ENCODE results near the gene GPC6.
"Not testable (repeated sequence)": the region's sequence is repeated elsewhere in the genome, so short reads cannot be mapped to it uniquely, and the experiment has no call there.

Gene GPC6

DNA sequence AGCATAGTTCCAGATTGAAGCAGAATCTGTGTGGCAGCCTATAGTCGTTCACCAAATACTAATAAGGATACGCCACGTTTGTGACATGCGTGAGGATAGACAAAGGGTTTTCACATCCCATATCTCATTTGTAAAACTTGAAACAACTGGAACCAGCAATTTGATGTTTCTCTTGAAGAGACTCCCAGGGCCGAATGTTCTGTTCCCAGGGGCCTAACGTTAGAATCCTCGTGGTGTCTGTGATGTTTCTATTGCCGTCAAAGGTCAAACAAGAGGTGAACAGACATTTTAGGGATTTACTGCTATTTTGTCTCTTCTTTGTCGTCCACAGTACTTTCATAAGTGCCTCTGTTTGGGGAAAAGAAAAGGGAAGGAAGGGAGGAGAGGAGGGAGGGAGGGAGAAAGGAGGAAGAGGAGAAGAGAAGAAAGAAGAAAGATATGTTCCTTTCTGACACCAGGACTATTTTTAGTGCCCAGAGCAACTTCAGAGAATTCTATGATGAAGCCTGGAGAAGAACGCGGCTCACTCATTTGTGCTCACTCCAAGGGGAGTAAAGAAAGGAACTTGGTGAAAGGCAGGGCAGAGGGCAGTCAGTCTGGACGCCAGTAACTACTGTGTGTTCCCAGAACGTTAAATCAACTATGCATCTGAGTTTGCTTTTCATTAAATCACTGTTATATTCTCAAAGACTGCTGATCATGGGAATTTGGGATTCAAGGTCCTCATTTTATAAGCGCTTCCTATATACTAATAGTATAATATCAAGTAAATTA is 1098.3 kb downstream of the GPC6 start:
- DNase-seq (ENCODE audit: low read depth): no peak

DNA sequence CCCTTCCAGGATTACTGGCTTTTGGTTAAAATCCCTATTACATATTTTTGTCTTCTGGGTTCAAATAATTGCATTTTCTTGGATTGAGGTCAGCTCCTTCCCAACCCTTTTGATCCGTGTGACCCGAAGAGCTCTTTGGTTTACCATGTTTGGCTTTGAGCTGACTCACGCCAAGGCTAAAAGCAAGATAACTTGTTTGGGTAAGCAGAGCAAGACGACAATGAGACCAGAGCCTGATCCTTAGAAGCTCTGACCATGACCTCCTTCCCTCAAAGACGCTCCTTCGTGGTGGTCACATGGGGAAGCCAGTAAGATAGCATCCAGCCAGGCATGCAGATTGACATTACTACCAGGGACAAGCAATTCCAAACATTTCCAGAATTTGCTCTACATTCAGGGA is 1099.0 kb downstream of the GPC6 start:
- no peak for DNase-seq (ENCODE audit: low read depth)

DNA sequence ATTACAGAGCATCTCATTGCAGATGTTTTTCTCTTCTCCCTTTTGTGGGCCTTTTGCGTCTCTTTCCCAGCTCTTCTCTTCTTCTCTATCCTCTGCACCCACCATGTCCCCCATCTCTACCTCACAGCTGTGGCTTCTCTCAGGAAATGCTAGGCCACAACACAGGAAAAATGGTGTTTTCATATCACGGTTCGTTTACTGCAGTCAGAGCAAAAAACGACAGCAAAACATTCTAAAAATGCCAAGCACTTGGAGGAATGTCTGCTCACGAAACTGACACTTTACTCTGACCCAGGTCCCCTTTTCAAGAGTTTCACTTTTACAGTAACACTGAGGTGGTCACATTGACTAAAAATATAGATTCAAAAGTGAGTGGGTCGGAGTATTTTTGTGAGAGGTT is 1100.7 kb downstream of the GPC6 start:
- DNase-seq (ENCODE audit: low read depth): no peak

DNA sequence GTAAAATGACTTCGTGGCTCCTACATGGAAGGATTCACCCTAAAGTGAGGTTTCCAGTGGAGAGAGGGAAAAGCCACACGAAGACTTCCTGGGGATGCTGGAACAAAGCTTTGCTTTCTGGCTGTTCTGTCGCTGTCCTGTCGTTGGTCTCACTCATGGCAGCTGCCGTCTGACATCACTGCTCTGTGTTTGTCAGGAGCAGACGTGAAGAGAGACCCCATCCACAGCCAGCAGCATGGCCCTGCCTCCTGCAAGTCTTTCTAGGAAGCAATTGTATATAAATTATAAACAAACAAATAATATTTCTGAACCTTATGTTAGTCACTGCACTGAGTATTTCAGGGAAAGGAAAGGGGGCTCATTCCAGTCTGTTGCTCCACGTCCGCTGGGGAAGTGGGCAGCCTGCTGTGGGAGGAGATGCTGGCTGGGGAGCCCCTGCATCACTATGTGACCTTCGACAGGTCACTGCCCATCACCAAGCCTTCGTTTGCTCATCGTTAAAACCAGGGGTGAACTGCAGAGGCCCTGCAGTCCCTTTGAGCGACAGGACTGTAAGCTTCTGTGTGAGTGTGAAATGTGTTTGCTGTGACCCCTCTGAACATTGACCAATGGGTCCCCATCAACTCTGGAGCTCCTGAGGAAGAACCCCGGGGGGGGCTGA is 1101.9 kb downstream of the GPC6 start:
- no peak for DNase-seq (ENCODE audit: low read depth)

DNA sequence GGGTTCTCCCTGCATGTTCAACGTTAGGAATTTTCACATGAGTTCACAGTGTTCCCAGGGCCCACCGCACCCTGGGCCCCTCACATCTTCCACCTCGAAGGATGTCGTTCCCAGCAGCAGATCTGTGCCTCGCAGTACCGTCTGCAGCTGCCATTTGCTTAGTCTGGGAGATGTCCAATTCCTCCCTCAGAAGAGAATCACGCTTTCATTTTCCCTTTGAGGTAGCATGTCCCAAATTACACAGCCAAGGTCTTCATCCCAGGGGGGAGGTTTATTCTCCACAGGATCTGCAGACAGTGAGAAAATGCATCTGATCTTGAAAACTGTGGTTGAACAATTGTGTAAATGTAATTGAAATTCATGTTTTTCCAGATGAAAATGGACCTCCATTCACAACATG is 1102.7 kb downstream of the GPC6 start:
- DNase-seq (ENCODE audit: low read depth): peak; percentile 28

DNA sequence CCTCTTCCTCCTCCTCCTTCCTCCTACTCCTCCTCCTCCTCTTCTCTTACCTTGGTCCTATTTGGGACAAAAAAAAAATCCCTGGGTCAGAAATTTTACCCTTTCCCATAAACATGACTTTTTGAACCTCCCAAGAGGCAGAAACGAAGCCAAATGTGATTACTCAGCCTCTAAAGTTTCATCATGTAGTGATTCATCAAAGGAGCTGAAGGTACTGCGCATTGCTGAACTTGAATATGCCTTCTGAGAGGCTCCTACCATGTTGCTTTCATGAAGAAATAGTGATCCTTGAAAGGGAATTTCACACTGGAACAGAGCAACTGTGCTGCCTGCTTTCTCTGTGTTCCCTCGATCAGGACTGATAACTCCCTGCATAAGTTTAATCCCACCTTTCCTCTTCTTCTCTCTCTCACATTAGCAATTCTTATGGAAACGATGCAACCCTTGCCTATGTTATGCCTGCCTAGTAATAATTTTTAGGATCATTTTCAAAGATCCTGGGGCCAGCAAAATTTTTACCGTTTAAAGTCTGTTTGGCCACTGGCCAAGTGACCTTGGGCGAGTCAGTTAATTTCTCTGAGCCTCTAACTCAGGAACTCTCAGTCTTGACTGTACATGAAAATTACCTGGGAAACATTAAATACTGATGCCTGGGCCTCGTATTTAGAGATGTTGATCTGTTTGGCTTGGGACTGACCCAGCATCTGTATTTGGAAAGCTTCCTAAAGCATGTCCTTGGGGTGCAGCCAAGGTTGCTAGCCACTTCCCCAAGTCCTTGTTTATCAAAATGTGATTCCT is 1103.3 kb downstream of the GPC6 start:
- peak; percentile 88 for DNase-seq (ENCODE audit: low read depth)

DNA sequence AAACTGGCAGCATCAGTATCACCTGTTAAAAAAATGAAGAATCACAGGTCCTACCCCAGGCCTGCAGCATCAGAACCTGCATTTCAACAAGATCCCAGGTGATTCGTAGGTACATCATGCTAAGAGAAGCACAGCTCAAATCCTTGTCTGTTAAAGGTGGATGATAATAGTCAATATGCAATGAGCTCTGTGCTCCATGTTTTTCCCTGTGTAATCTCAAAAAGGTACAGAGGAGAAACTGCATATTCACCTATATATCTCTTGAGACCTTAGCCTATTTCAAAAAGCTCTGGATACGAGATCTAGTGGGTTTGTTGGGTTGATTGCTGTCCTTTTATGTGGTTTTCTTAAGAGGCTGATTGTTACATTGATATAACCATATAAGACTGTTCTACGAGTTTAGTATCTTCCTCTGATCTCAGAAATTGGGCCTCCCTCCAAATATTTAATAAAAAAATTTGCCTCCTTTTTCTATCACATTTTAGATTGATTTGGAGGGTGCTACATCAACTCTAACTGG is 1104.0 kb downstream of the GPC6 start:
- DNase-seq (ENCODE audit: low read depth): no peak

DNA sequence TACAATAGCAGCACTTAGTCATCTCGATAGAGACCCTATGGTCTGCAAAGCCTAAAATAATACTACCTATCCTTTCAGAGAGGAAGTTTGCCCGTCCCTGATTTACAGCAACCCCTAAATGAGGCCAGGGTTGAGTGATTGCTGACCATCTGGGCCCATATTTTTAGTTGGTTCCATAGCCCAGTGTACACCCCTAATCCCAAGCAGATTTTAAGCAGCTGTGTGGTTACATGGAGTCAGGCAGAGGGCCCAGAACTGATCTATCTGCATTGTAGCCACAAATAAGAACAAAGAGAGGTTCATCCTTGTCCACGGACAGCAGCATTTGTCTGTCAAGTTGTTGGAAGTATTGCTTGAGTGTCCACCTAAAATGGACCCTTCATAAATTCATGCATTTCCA is 1104.7 kb downstream of the GPC6 start:
- DNase-seq (ENCODE audit: low read depth): no peak

DNA sequence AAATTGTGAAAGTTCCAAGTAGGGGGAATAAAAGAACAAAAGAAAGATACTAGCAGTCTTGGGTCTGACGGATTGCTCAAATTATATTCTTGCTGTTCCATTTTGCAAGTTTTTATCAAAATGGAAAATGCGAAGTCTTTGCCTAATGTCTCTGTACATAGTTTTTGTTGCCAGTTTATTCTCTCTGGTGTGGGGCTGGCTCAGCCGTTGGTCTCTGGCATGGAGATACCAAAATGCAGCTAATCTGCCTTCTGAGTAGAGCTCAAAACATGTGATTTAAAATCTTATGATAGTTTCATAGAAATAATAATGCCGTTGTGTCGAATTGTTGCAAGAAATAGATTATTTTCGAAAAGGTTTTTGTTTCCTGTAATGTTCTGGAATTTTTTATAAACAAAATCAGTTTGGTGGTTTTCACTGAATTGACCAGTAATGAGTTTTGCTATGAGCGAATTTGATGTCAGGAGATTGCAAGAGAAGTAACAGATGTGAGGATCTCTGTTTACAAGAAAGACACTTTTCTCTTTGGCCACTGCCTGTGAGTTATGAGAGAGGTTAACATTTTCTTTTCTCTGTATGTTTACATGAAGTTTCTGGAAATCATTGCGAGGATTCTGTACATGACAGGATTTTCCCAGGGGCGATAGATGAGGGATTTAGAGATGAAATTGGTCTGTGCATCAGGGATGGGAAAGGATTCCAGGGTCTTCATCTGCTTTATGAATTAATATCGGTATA is 1105.9 kb downstream of the GPC6 start:
- peak; percentile 26 for DNase-seq (ENCODE audit: low read depth)

DNA sequence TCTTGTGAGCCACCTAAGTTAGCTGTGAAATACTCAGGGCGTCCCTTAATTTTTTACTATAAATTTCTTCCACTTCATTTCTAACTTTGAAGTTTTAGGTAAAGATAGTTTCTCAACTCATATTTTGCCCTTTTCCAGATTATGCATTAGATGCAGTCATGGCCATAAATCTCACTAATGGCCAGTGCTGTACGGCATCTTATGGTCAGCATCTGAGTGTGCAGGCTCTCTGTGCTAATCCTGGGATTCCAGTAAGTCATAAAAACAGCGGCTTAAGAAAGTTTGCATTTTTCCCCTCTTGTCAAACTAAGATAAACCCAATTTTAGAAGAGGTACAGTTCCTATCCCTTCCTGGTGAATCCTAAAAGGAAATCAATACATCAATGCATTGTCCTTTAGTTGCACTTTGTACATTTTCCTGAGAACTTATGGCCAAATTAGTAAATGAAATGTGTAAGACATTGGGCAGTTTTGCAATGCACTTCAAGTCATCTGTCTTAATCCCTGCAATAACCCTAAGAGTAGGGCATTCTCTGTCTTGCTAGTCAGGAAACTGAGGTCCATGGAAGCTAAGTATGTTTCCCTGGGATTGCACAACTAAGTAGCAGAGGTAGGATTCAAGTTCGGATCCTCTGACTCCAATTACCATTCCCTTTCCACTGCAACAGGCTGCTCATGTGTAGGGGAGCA is 1106.7 kb downstream of the GPC6 start:
- no peak for DNase-seq (ENCODE audit: low read depth)

DNA sequence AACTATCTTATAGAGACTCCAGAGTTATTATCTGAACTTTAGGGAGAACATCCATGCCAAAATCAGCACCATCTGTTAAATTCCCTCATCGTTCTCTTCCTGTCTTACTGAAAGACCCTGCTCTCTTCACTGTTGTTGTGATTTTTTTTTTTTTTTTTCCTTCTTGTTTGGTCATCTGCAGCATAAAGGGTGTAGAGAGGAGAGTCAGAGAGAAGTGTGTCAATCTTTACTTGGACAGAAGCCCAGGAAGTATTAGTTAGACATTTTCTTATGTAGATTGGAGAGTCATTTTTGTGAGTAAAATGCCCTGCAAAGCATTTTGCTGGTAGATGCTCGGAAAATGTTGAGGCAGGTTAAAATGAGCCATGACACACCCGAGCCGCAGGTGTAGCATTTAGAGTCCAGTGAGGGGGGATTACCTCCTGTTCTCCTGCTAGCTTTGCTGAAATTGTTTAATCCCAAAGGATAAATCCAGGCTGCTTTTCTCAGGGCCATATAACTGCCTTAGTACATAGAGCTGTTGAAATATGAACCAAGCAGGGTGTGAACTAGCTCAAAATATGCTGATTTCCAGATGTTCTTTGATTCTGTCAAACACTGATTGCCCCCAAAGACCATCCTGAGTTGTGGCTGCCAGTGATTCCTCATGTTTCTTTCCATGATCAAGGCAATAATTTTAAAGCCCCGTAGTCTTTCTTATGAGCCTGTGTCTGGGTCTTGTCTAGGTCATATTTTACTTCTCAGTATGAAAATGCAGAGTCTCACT is 1109.3 kb downstream of the GPC6 start:
- no peak for DNase-seq (ENCODE audit: low read depth)

DNA sequence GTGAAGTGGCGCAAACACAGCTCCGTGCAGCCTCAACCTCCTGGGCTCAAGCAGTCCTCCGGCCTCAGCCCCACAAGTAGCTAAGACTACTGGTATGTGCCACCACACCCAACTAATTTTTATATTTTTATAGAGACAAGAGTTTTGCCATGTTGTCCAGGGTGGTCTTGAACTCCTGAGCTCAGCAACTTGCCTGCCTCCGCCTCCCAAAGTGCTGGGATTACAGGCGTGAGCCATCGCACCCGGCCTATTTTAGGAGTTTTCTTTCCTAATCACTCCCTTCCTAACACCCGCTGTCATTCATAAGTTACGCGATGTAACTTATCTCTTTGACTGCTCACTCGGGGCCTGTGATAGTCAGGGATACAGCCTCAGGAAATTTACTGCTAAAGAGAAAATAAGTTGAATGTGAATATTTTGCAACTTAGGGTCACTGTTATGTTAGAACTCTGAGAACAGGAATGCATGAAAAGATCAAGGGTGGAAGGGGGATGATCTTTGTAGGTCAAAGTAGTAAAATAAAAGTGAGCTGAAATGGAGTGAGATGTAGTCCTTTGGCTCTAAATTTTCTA is 1112.6 kb downstream of the GPC6 start:
- DNase-seq (ENCODE audit: low read depth): no peak

DNA sequence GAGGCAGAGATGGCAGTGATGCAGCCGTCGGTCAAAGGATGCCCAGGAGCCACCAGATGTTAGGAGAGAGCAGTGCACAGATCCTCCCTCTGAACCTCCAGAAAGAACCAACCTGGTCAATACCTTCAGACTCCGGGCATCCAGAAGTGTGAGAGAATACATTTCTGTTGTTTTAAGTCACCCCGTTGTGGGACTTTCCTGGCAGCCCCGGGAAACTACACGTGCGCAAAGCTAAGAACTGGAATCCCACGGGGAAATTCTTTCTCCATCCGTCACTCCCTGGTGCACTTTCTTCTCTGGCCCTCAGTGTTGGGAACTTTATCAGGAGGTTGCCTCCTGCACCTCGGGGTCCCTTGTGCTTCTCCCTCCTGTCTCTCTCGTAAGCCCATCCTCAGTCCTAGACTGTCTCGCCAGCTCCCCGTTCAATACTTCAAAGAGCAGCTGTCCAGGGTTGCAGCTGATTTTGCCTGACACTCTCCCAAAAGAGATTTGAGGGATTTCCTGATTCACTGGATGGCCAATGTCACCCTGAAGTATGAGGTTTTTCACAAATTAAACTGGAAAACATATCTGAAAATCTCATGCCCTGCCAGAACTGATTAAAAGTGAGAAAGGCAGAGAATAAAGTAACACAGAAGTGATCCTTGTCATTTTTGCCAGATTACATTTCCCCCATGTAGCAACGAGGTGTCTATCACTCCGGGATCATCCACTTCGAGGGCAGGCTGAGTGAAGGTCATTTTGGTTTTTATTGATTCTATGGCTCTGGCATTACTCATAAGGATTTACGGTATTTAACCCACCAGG is 1116.0 kb downstream of the GPC6 start:
- DNase-seq (ENCODE audit: low read depth): no peak

DNA sequence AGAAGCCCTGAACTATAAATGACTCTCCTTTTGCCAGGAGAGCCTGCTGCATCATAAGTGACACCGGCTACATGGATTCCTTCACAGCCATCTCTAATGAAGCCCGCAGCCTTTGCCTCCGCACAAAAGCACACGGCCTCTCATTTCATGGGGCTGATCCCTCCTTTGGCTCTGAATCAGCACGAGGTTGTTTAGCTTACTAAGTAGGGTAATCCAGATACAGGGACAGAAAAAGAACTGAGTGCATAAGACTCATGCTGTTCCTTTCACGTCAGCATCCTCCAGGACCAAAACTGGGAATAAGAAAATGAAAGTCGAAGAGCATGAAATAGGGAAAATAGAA is 1116.6 kb downstream of the GPC6 start:
- DNase-seq (ENCODE audit: low read depth): no peak

DNA sequence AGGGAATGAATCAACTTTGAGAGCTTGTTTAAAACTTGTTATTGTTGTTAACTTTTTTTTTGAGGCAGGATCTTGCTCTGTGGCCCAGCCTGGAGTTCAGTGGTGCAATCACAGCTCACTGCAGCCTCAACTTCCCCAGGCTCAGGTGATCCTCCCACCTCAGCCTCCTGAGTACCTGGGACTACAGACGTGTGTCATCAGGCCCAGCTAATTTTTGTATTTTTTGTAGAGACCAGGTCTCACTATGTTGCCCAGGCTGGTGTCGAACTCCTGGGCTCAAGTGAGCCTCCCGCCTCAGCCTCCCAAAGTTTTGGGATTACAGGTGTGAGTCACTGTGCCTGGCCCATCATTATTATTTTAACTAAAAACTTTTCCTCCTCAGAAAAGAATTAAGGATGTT is 1117.1 kb downstream of the GPC6 start:
- DNase-seq (ENCODE audit: low read depth): not testable (repeated sequence)

DNA sequence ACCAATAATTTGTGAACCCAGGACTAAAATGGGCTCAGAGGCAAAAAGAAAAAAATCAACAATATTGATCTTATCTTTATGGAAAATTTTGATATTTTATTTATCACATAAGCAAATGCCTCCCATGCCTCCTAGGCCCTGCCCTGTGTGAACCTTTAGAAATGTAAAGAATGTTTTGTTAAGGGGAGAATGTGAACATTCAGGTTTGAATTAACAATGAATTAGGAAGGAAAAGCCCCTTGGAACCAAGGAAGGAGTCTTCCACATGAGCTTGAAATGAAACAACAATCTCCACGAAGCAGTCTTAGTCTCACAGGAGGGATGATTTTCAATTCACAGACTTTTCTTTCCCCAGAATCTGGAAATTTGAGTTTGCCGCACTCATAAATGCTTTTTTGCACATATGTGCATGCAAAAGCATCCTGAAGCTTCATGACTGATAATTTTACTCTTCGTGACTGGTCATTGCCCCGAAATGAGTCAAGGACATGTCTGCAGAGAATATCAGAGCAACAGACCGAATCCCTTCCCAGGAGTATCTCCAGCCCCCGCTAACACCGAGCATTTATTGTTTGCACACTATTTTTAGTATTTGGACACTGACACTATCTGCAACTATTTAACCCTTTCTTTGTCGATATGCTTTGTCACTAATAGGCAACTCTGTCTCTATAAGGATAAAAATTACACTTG is 1117.7 kb downstream of the GPC6 start:
- no peak for DNase-seq (ENCODE audit: low read depth)

DNA sequence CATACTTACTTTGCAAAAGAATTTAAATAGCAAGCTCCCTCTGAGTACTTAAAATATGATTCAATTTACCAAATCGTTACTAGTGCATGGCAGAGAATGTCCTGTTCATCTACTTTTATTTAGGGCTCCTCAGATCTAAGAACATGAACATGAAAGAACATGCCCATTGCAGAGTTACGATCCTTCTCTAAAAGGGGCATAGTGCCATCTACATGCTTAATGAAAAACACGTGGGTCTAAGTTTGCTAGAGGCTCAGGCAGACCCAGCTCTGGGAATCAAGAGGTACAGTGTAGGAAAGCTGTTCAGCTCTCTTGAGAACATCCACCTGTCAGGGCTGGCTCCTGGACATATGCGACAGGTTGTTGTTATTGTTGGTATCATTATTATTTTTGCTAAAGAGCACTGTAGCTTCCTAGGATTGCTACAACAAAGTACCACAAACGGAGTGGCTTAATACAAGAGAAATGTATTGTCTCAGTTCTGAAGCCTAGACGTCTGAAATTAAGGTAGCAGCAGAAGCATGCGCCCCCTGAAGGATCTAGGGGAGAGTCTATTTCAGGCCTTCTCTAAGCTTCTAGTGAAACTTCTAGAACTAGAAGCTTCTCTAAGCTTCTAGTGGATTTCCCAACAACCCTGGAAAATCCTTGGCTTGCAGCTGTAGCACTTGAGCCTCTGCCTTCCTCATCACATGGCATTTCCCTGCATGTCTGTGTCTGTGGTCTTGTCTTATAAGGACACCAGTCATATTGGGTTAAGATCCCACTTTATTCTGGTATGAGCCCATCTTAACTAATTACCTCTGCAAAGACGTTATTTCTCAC is 1119.0 kb downstream of the GPC6 start:
- DNase-seq (ENCODE audit: low read depth): peak; percentile 66

Measured in fibroblast of gingiva (primary cell).